Lung microvascular endothelial cell (primary cell): ENCODE data around the gene ALDH3B2. TPM values are rescaled to one million over a fixed set of nuclear protein-coding genes. Genes with fewer than 3 reads are reported as not detected.
"Not testable (repeated sequence)": the region's sequence is repeated elsewhere in the genome, so short reads cannot be mapped to it uniquely, and the experiment has no call there.

ENCODE experiments used
- DNase-seq, 2 donors: peaks; one replicate each; pipeline versions ENCODE4 v3.0.0 to v3.0.0-alpha.2; 2010; ENCODE audit warnings: low read depth in 2 of 2
- total RNA-seq: library from RNA; depleted of rRNA; stranded (reverse); fragments of >200 nt; gene quantifications from 2 replicates; pipeline ENCODE4 v1.2.1, GENCODE V29; 2014

ALDH3B2 gene
- total RNA-seq, 1 donor from 2014 or later = not detected

GRCh38 chr11:67642173-67643120 is 32.0 kb downstream of the ALDH3B2 start:
- DNase-seq = no peak

- DNase-seq = no peak
Measured at GRCh38 chr11:67641338-67642172, 32.9 kb downstream of the ALDH3B2 start.

GRCh38 chr11:67640758-67641337 is 33.6 kb downstream of the ALDH3B2 start:
- DNase-seq = no peak

- DNase-seq = peak; percentile 51 to 72
Measured at GRCh38 chr11:67640021-67640757, 34.2 kb downstream of the ALDH3B2 start.

GRCh38 chr11:67639438-67639859 is 35.0 kb downstream of the ALDH3B2 start, which contains the start of gene TBX10:
TBX10 (minus strand) TSS chr11:67639763; CDS start chr11:67639472, 291 bp downstream.
- no peak for DNase-seq

- DNase-seq = no peak
Measured at GRCh38 chr11:67638535-67639437, 35.6 kb downstream of the ALDH3B2 start.

GRCh38 chr11:67637441-67637840 is 37.0 kb downstream of the ALDH3B2 start:
- DNase-seq = not testable (repeated sequence)

- DNase-seq = no peak
Measured at GRCh38 chr11:67636962-67637361, 37.5 kb downstream of the ALDH3B2 start.

GRCh38 chr11:67635231-67635521 is 39.2 kb downstream of the ALDH3B2 start:
- no peak for DNase-seq

GRCh38 chr11:67634366-67635230 is 39.8 kb downstream of the ALDH3B2 start:
- no peak for DNase-seq

- no peak for DNase-seq
Measured at GRCh38 chr11:67633758-67634365, 40.6 kb downstream of the ALDH3B2 start.

GRCh38 chr11:67632982-67633755 is 41.3 kb downstream of the ALDH3B2 start:
- DNase-seq = no peak

GRCh38 chr11:67632175-67632981 is 42.0 kb downstream of the ALDH3B2 start:
- no peak for DNase-seq

- no peak for DNase-seq
Measured at GRCh38 chr11:67631853-67632174, 42.6 kb downstream of the ALDH3B2 start.

GRCh38 chr11:67631411-67631810 is 43.0 kb downstream of the ALDH3B2 start:
- DNase-seq = no peak

GRCh38 chr11:67630943-67631331 is 43.5 kb downstream of the ALDH3B2 start:
- no peak for DNase-seq

- peak; percentile 97 to 99 for DNase-seq
Measured at GRCh38 chr11:67630228-67630942, 44.0 kb downstream of the ALDH3B2 start.
